GM12875 (cell line): Measurements from ENCODE around the gene TRIM54.

ENCODE experiments used
- H3K4me3 ChIP-seq: one replicate; pipeline ENCODE4 v1.5.1; 2011; ENCODE audit warnings: low read depth, low read length, control low read depth
- TF ChIP-seq, protein P1 (sequence below): IDR thresholded peaks from 2 replicates; pipeline ENCODE4 v1.5.1; 2011; ENCODE audit warnings: low read depth, mild to moderate bottlenecking, control low read depth, inconsistent platforms, low read length, moderate library complexity, borderline replicate concordance; ENCODE audit not compliant: insufficient read depth

The TRIM54 gene

GRCh38 chr2:27303093-27304025, 21.1 kb downstream of the TRIM54 start:
- TF ChIP-seq, protein P1, sequence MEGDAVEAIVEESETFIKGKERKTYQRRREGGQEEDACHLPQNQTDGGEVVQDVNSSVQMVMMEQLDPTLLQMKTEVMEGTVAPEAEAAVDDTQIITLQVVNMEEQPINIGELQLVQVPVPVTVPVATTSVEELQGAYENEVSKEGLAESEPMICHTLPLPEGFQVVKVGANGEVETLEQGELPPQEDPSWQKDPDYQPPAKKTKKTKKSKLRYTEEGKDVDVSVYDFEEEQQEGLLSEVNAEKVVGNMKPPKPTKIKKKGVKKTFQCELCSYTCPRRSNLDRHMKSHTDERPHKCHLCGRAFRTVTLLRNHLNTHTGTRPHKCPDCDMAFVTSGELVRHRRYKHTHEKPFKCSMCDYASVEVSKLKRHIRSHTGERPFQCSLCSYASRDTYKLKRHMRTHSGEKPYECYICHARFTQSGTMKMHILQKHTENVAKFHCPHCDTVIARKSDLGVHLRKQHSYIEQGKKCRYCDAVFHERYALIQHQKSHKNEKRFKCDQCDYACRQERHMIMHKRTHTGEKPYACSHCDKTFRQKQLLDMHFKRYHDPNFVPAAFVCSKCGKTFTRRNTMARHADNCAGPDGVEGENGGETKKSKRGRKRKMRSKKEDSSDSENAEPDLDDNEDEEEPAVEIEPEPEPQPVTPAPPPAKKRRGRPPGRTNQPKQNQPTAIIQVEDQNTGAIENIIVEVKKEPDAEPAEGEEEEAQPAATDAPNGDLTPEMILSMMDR: peak; percentile 72; the same call in 1 of the 2 replicates
- peak overlapping the region; percentile 30 for H3K4me3 ChIP-seq

DNA sequence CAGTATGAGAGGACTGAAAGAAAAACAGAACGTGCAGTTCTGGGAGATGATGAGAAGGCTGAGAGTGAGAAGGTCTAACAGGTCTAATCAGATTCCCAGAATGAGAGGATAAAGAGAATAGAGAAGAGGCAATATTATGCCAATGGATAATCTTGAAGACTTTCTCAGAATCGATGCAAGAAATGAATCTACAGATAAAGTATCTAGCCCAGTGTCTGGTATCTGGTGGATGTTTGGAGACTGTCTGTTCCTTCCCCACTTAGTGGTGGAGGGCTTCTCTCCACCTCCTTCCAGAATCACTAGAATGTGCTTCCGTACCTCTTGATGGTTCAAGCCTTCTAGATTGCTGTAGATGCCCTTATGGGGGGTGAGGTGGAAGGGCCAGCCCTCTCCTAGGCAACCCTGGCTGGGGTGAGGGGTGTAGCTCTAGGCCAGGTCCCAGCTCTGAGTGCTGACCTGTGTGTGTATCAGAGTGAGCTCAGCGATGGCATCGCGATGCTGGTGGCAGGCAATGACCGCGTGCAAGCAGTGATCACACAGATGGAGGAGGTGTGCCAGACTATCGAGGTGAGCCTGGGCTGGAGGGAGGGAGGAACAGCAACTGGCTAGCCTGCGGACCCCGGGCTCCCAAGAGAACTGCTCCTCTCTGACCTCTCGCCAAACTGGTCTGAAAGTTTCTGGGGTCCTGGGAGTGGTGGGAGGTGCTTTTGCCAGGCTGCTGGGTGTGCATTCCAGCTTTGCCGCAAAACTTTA, 22.4 kb downstream of the TRIM54 start:
- no peak overlapping the region for H3K4me3 ChIP-seq
- TF ChIP-seq, protein P1: no peak

DNA sequence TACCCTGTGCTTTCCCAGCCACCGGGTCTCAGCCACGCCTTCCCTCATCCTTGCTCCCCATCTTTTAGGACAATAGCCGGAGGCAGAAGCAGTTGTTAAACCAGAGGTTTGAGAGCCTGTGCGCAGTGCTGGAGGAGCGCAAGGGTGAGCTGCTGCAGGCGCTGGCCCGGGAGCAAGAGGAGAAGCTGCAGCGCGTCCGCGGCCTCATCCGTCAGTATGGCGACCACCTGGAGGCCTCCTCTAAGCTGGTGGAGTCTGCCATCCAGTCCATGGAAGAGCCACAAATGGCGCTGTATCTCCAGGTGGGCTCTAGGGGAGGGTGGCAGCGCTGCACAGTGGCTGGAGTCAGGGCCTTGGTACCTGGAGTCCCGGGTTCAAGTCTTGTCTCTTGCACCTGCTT, 23.3 kb downstream of the TRIM54 start:
- no peak overlapping the region for H3K4me3 ChIP-seq
- TF ChIP-seq, protein P1: no peak

GRCh38 chr2:27306136-27306535, 23.9 kb downstream of the TRIM54 start:
- TF ChIP-seq, protein P1: no peak
- no peak overlapping the region for H3K4me3 ChIP-seq

DNA sequence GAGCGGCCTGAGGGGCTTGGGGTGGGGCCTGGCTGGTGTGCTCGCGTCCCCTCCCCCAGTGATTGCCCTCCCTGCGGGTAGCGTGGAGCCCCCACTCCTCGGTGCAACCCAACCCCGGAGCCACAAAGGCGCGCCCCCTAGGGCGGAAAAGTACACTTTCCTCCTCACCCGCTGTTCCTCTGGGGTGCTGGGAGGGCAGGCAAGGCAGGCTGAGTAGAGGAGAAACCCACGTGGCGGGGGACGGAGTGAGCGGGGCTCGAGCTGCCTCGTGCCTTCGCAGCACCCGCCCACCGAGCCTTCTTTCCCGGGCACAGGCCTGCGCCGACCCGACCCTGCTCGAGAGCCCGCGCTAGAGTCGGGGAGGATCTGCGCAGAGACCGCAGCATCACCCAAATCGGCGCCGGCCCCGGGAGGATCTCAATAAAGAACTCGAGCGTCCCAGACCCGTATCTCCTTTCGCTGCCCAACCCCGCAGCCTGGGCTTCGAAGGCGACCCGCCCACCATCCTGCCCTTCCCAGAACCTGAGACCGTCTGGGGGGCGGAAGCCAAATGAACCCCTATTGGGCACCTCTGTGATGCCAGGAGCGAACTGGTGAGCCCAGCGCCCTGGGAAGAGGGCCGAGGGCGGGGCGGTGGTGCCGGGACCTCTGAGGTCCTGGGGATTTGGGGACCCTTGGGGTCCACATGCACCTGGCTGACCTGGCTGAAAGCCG, 24.5 kb downstream of the TRIM54 start:
- H3K4me3 ChIP-seq: no peak overlapping the region
- TF ChIP-seq, protein P1: no peak

DNA sequence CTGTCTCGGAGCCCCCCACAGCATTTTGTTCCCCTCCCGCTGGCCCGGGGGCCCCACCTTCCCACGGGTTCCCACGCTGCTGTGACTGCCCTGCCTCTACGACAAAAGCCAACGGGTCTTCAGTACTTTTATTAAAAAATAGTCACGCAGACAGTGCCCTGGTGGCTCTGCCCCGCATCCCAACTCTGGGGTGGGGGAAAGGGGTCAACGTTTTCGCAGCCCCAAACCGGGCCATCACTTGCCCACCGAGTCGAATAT, 25.0 kb downstream of the TRIM54 start:
- H3K4me3 ChIP-seq: no peak overlapping the region
- TF ChIP-seq, protein P1: no peak
